ENCODE measurements around the gene SYVN1.

- no peak for TF ChIP-seq POLR2AphosphoS5 (IDR thresholded peaks at IDR 0.05; ENCODE audit: low read length)
- no peak for TF ChIP-seq CTCF (IDR thresholded peaks at IDR 0.05 in 2 of 3, conservative IDR thresholded peaks at IDR 0.05 in 1 of 3; ENCODE audit: control insufficient read depth in 2 of 3, extremely low read depth in 1 of 3, insufficient read depth in 1 of 3, low read depth in 3 of 3, low read length in 3 of 3)
- TF ChIP-seq ZNF24 (IDR thresholded peaks at IDR 0.05) = no peak
- no peak for TF ChIP-seq FOXM1 (IDR thresholded peaks at IDR 0.05; ENCODE audit: low read depth, low read length)
- no peak for TF ChIP-seq SKIL (IDR thresholded peaks at IDR 0.05; ENCODE audit: low read depth, poor library complexity, severe bottlenecking)
- no peak for TF ChIP-seq ATF3 (IDR thresholded peaks at IDR 0.05; ENCODE audit: borderline replicate concordance, extremely low read depth, low read depth, low read length)
- TF ChIP-seq CHD2 (IDR thresholded peaks at IDR 0.05; ENCODE audit: borderline replicate concordance, low read depth, low read length) = no peak
- no peak for TF ChIP-seq SUZ12 (IDR thresholded peaks at IDR 0.05; ENCODE audit: unreplicated experiment)
Observed at GRCh38 chr11:65108469-65109123, 25.7 kb downstream of the SYVN1 start.
